Measurements from ENCODE around the gene WDR72. TPM values are rescaled to one million over a fixed set of nuclear protein-coding genes. Genes with fewer than 3 reads are reported as not detected.

Gene WDR72
- total and polyA plus RNA-seq, 4 donors = 6.1 to 55.4 (median 17.0) TPM

Small RNA genes lying within 50 kb of the gene (small RNA-seq; reads per million reads assigned to genes)
- gene RNU2-53P (0.07 reads per million), gene RNU6-449P (not detected)

Other genes with a start within 250 kb of the WDR72 start
- gene UNC13C, start 218.8 kb upstream of the WDR72 start, total RNA-seq = under 1 TPM in 1 of 2 donors, not detected in 1; 0.19 TPM
- not detected for gene UNC13C, start 218.8 kb upstream of the WDR72 start, polyA plus RNA-seq

All from liver (tissue), 5 donors.